GM12878 (cell line): Measurements from ENCODE around the gene SULT6B1. TPM values are rescaled to one million over a fixed set of nuclear protein-coding genes. Genes with fewer than 3 reads are reported as not detected.
"Not testable (repeated sequence)": the region's sequence is repeated elsewhere in the genome, so short reads cannot be mapped to it uniquely, and the experiment has no call there.

Source experiments
- ATAC-seq: fragments of 200-7000 bp; cut with Tn5 transposase; 3 replicates; pipeline ENCODE4 v1.9.1; 2020; ENCODE audit warnings: mild to moderate bottlenecking, moderate library complexity
- BruUV-seq: library from RNA; stranded (reverse); fragments of 400-500 nt; replicated peaks from 2 replicates; lab custom pipeline; 2021; lab: Mats Ljungman, UMichigan
- CTCF ChIA-PET: fragments of 300-600 bp; sonication (Branson Sonifier 250); formaldehyde crosslinking; extraction: SDS; loops from one replicate; lab custom pipeline; 2021; ENCODE audit warnings: inconsistent platforms; lab: Yijun Ruan, JAX
- POLR2A ChIA-PET: fragments of 350-600 bp; formaldehyde crosslinking; extraction: SDS; loops from one replicate; lab custom pipeline; 2021; ENCODE audit warnings: inconsistent platforms; lab: Charles Lee
- RAD21 ChIA-PET: fragments of 300-600 bp; sonication (Branson Sonifier 250); formaldehyde crosslinking; loops from one replicate; lab custom pipeline; 2023; ENCODE audit warnings: antibody characterized with exemption; ENCODE audit not compliant: unreplicated experiment; lab: Charles Lee
- SMC1A ChIA-PET: fragments of 300-600 bp; sonication (Branson Sonifier 250); formaldehyde crosslinking; loops from one replicate; lab custom pipeline; 2023; ENCODE audit not compliant: unreplicated experiment, uncharacterized antibody; lab: Charles Lee
- DNase-seq: peaks from one replicate; pipeline ENCODE4 v3.0.0-alpha.2; 2011; ENCODE audit warnings: low read depth, low spot score
- FAIRE-seq: peaks from 3 replicates; lab custom pipeline; 2011; peaks lifted over from hg19 to GRCh38; lab: Jason Lieb, UNC
- H2AFZ ChIP-seq: 2 replicates; pipeline ENCODE4 v1.6.0; 2011; ENCODE audit warnings: low read depth, low read length, control low read depth; ENCODE audit not compliant: control insufficient read depth
- H3K27ac ChIP-seq: 2 replicates; pipeline ENCODE4 v1.5.1; 2011; ENCODE audit warnings: control low read depth; ENCODE audit not compliant: control insufficient read depth, insufficient read depth
- H3K27me3 ChIP-seq, 2 experiments: replicated peaks in 1 of 2; 2 replicates each; pipeline versions ENCODE4 v1.6.0 to v1.6.1; 2011; ENCODE audit warnings: low read length in 1 of 2; ENCODE audit not compliant: control insufficient read depth in 2 of 2, insufficient read depth in 2 of 2
- H3K36me3 ChIP-seq, 2 experiments: 2 replicates each; pipeline ENCODE4 v1.5.1; 2011; ENCODE audit warnings: low read length in 1 of 2; ENCODE audit not compliant: control insufficient read depth in 2 of 2, insufficient read depth in 2 of 2
- H3K4me1 ChIP-seq: 2 replicates; pipeline ENCODE4 v1.6.1; 2011; ENCODE audit warnings: mild to moderate bottlenecking, low read length, moderate library complexity, mixed read lengths; ENCODE audit not compliant: control insufficient read depth, insufficient read depth
- H3K4me2 ChIP-seq: 2 replicates; pipeline ENCODE4 v1.6.0; 2011; ENCODE audit warnings: control low read depth; ENCODE audit not compliant: control insufficient read depth, insufficient read depth
- H3K4me3 ChIP-seq: fragments of 200-600 bp; sonication (generic); 2 replicates; pipeline ENCODE4 v1.5.1; 2016
- H3K79me2 ChIP-seq: 2 replicates; pipeline ENCODE4 v1.6.0; 2011; ENCODE audit warnings: low read length; ENCODE audit not compliant: control insufficient read depth, insufficient read depth
- H3K9ac ChIP-seq: 2 replicates; pipeline ENCODE4 v1.8.0; 2011; ENCODE audit warnings: low read length, control low read depth, mixed read lengths; ENCODE audit not compliant: control insufficient read depth, insufficient read depth
- H3K9me3 ChIP-seq: replicated peaks from 3 replicates; pipeline ENCODE4 v1.5.1; 2011; ENCODE audit warnings: mild to moderate bottlenecking, low read length; ENCODE audit not compliant: control insufficient read depth, insufficient read depth
- H4K20me1 ChIP-seq: 2 replicates; pipeline ENCODE4 v1.6.0; 2011; ENCODE audit not compliant: control insufficient read depth, insufficient read depth
- ASH2L ChIP-seq: fragments of 300-600, 200-600 bp; sonication (generic); IDR thresholded peaks from 2 replicates; pipeline ENCODE4 v1.6.1; 2017; ENCODE audit warnings: low read depth, mild to moderate bottlenecking, borderline replicate concordance
- CHD1 ChIP-seq: IDR thresholded peaks from 2 replicates; pipeline ENCODE4 v1.6.1; 2012; ENCODE audit warnings: low read depth, low read length, improper control_type of control experiment
- IKZF2 ChIP-seq, 2 experiments: fragments of 450-650 bp; IDR thresholded peaks; 2 replicates each; pipeline ENCODE4 v1.6.1; 2017; ENCODE audit warnings: mild to moderate bottlenecking in 2 of 2, moderate library complexity in 2 of 2
- LARP7 ChIP-seq: fragments of 450-650 bp; IDR thresholded peaks from 2 replicates; pipeline ENCODE4 v1.6.1; 2017; ENCODE audit warnings: mild to moderate bottlenecking
- SPI1 ChIP-seq: IDR thresholded peaks from 2 replicates; pipeline ENCODE4 v1.6.1; 2011; ENCODE audit warnings: low read depth, mild to moderate bottlenecking, low read length, moderate library complexity, borderline replicate concordance; ENCODE audit not compliant: insufficient read depth
- WGBS: methylation state at CpG from one replicate; pipeline ENCODE4 v1.1.6; 2016; ENCODE audit warnings: low lambda C conversion rate; ENCODE audit not compliant: insufficient replicate concordance, insufficient coverage; ENCODE audit errors: missing lambda C conversion rate; 5-methylcytosine and 5-hydroxymethylcytosine counted together
- in situ Hi-C: fragments of 300-500 bp; cut with MboI; formaldehyde crosslinking; loops from 9 replicates; pipeline ENCODE4 v1.14.3; 2018; ENCODE audit warnings: mixed read lengths
- intact Hi-C: fragments of 100-400 bp; cut with micrococcal nuclease; formaldehyde crosslinking; loops from one replicate; pipeline ENCODE4 v1.14.2; 2022; ENCODE audit not compliant: unreplicated experiment
- polyA plus RNA-seq, 11 experiments: library from polyadenylated mRNA; depleted of rRNA in 4 of 11; unstranded in 6 of 11; stranded (reverse) in 5 of 11; fragments of >200 nt; fragmentation: Nextera tagmentation in 4 of 11; fragmentation: Illumina TruSeq in 1 of 11; extraction: Ambion mirVana in 4 of 11; extraction: Trizol in 1 of 11; gene quantifications; 1 replicate in 1 of 11; 2 replicates in 10 of 11; pipeline versions ENCODE4 v1.2.1 to v1.2.3, GENCODE V29; 2011 to 2016; ENCODE audit warnings: inconsistent platforms in 2 of 11, missing spikeins in 2 of 11, low read depth in 1 of 11
- total RNA-seq, 4 experiments: library from RNA; depleted of rRNA in 3 of 4; stranded (reverse); fragments of >200 nt in 3 of 4; fragmentation: Illumina TruSeq in 1 of 4; extraction: Trizol in 1 of 4; gene quantifications; 2 replicates each; pipeline versions ENCODE4 v1.2.1 to v1.2.3, GENCODE V29; 2013 to 2021
- TF ChIP-seq, protein P1 (sequence below): fragments of 450-650 bp; IDR thresholded peaks from 2 replicates; pipeline ENCODE4 v1.6.1; 2017; ENCODE audit warnings: mild to moderate bottlenecking, low read depth, inconsistent platforms; ENCODE audit not compliant: poor library complexity, severe bottlenecking
- TF ChIP-seq, protein P2 (sequence below): IDR thresholded peaks from 2 replicates; pipeline ENCODE4 v1.6.1; 2012; ENCODE audit warnings: low read depth, low read length, improper control_type of control experiment

The SULT6B1 gene
- total and polyA plus RNA-seq, 10 of the 15 experiments (the other 5 are each of a cell fraction or from before 2014, with no cell fraction given) = not detected

DNA sequence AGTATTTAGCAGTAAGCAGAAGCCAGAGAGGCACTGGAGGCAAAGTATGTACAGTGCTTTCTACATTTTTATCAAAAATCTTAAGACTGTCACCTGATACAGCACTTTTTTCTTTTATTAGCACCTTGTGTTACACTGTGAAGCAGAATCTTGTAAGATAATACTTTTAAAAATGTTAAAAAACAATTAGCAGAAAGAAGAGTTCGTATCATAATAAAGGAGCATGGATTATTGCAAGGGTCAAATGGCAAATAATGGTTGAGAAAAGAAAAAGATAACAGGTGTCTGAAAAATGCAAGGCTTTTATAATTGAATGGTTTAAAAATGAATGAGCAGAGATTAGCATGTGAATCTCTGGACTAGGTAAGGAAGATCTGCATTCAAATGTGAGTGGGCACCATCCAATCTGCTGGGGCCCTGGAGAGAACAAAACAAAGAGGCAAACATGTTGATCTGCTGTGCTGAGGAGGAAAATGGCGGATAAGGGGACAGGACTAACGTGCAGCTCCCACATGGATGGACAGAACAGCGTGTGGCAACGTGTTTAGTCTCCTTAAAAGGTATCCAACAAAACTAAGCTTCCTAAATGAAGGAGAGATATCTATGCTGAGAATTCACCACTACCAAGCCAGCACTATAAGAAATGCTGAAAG, 17.3 kb upstream of the SULT6B1 start (continued):
- TF ChIP-seq, protein P1, sequence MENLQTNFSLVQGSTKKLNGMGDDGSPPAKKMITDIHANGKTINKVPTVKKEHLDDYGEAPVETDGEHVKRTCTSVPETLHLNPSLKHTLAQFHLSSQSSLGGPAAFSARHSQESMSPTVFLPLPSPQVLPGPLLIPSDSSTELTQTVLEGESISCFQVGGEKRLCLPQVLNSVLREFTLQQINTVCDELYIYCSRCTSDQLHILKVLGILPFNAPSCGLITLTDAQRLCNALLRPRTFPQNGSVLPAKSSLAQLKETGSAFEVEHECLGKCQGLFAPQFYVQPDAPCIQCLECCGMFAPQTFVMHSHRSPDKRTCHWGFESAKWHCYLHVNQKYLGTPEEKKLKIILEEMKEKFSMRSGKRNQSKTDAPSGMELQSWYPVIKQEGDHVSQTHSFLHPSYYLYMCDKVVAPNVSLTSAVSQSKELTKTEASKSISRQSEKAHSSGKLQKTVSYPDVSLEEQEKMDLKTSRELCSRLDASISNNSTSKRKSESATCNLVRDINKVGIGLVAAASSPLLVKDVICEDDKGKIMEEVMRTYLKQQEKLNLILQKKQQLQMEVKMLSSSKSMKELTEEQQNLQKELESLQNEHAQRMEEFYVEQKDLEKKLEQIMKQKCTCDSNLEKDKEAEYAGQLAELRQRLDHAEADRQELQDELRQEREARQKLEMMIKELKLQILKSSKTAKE = no peak
- TF ChIP-seq LARP7 (no peak), ASH2L (no peak), SPI1 (no peak), IKZF2 (IDR thresholded peaks at IDR 0.05) (no peak), CHD1 (no peak)
- TF ChIP-seq, protein P2, sequence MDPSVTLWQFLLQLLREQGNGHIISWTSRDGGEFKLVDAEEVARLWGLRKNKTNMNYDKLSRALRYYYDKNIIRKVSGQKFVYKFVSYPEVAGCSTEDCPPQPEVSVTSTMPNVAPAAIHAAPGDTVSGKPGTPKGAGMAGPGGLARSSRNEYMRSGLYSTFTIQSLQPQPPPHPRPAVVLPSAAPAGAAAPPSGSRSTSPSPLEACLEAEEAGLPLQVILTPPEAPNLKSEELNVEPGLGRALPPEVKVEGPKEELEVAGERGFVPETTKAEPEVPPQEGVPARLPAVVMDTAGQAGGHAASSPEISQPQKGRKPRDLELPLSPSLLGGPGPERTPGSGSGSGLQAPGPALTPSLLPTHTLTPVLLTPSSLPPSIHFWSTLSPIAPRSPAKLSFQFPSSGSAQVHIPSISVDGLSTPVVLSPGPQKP = no peak

DNA sequence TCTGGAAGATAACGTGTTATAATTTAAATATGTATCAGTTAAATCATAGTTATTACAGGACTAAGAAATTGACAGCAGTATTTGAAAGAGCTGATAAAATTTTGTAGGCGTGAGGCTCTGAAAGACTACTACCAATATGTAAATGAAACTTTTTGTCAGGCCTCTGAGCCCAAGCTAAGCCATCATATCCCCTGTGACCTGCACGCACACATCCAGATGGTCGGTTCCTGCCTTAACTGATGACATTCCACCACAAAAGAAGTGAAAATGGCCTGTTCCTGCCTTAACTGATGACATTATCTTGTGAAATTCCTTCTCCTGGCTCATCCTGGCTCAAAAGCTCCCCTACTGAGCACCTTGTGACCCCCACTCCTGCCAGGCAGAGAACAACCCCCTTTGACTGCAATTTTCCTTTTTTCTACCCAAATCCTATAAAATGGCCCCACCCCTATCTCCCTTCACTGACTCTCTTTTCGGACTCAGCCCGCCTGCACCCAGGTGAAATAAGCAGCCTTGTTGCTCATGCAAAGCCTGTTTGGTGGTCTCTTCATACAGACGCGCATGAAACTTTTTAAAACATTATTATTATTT, 16.7 kb upstream of the SULT6B1 start:
- DNase-seq, H3K4me1 ChIP-seq, H3K79me2 ChIP-seq, H4K20me1 ChIP-seq, intact Hi-C loops, H3K4me2 ChIP-seq, H2AFZ ChIP-seq, ATAC-seq, SMC1A ChIA-PET, FAIRE-seq, H3K9ac ChIP-seq, H3K27me3 ChIP-seq, H3K27ac ChIP-seq, RAD21 ChIA-PET, H3K4me3 ChIP-seq, POLR2A ChIA-PET, CTCF ChIA-PET, in situ Hi-C loops: not testable (repeated sequence)
- peaks cover 14% of the 10 kb centered on the region for H3K9me3 ChIP-seq
- H3K36me3 ChIP-seq = peaks cover 4 to 40% of the 10 kb centered on the region in 2 experiments
- WGBS = 86% methylated on average over 7 of the region's 8 CpGs
- TSS peak; percentile 31 for BruUV-seq
